NCI-H526 treated with DMSO at 0.1 percent for 48 hours (cell line): ENCODE results near the gene CELA2A.
"Not testable (repeated sequence)": the region's sequence is repeated elsewhere in the genome, so short reads cannot be mapped to it uniquely, and the experiment has no call there.

Experiments
- DNase-seq: peaks from one replicate; lab custom pipeline; 2025; lab: John Stamatoyannopoulos, UW

The CELA2A gene

DNA sequence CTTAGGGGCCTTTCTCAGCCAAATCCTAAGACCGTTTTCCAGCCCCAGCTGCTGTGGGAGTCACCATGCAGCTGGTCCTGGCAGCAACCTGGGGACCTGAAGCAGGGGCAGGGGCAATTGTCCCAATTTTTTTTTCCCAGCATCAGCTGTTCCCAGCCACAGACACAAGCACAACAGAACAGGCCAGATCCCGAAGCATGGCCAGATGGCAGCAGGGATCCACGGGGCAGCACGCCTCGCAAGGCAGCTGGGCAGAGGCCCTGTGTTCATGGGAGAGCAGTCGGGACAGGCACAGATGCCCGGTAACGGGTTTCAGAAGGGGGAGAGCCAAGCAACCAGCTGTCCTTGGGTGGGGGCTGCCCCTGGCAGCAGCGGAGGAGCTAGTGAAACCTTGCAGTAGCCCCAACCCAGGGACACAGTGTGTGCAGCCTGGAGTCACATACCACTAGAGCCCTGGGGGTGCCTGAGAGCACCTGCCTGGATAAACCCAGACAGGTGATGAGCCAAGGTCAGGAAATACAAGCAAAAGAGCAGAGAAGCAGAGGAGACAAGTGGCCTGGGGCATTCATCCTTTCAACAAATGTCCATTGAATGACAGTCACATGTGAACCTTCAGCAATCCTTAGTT lies 13.4 kb downstream of the CELA2A start:
- not testable (repeated sequence) for DNase-seq

- DNase-seq: not testable (repeated sequence)
Measured at GRCh38 chr1:15471067-15471466, 14.5 kb downstream of the CELA2A start.

DNA sequence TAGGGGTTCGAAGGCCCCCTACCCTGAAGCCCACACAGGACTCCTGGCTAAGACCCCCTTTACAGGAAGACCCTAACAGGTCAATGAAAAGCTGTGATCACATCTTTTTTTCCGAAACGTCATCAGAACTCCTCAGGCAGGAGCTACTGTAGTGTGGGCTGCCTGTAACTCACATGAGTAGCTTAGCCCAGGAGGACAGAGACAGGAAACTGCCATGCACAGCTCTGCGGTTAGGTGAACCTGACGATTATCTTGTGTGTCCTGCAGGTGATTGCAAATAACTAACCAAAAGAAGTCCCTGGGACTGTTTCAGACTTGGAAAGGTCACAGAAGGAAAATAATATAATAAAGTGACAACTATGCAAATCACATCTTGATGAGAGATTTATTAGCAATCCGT lies 15.2 kb downstream of the CELA2A start:
- peak; percentile 62 for DNase-seq

GRCh38 chr1:15472587-15472986 lies 16.1 kb downstream of the CELA2A start:
- no peak for DNase-seq

GRCh38 chr1:15475752-15476314 lies 19.3 kb downstream of the CELA2A start, which contains the start of gene CELA2B:
Gene CELA2B (plus strand): TSS chr1:15476104. CDS start chr1:15476126, 22 bp downstream.
- DNase-seq: no peak

GRCh38 chr1:15476927-15477326 lies 20.4 kb downstream of the CELA2A start:
- no peak for DNase-seq

GRCh38 chr1:15477646-15478212 lies 21.2 kb downstream of the CELA2A start:
- DNase-seq: no peak

GRCh38 chr1:15479654-15480347 lies 23.3 kb downstream of the CELA2A start:
- DNase-seq: no peak

DNA sequence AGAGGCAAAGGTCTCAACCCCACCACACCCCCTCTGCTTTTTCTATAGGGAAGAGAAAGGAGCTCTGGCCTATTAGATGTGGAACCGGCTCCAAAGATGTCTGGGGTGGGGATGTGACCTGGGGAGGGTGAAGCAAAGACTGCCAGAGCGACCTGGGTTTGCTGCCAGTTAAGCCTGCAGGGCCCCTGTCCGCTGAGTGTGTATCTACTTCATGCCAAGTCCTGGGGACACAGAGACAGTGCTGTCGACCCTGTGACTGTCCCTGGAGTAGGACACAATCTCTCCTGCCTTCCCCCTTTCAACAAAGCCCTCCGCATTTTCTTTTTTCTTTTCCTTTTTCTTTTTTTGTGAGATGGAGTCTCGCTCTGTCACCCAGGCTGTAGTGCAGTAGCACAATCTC lies 25.9 kb downstream of the CELA2A start:
- DNase-seq: not testable (repeated sequence)

- not testable (repeated sequence) for DNase-seq
Measured at GRCh38 chr1:15482983-15483543, 26.5 kb downstream of the CELA2A start.

DNA sequence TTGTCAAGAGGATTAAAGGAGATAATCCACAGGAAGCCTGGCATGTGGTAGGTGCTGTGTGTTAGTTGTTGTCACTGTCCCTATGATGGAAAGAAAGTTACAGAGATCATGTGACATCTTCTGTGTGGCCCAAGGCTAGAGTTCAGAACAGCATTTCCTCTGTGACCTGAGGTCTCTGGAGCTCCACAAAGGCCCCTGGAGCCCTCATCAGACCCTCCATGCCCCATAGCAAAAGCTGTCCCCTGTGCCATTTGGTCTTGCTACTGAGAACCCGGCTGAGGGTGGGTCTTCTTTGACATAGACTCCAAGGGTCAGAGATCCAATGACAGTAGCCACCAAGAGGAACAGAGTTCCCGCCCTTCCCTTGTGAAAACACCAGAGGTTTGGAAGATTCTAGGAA lies 27.4 kb downstream of the CELA2A start:
- DNase-seq: no peak

DNA sequence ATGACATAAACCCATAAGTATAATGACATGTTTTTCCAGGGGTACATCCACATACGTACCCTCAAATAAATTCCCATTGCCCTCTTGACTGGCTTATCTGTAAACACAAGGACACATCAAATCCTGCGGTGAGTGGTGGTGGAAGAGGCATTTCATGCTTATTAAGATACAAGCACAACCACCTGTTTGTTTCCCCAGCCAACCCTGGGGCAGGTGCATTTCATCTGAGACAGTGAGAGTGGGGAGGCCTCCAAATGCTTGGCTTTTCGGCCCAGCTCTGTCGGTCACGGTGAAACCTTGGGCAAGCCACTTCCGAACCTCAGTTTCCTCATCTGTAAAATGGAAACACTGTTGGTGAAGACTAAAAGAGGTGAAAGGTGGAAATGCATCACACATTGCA lies 27.9 kb downstream of the CELA2A start:
- not testable (repeated sequence) for DNase-seq

DNA sequence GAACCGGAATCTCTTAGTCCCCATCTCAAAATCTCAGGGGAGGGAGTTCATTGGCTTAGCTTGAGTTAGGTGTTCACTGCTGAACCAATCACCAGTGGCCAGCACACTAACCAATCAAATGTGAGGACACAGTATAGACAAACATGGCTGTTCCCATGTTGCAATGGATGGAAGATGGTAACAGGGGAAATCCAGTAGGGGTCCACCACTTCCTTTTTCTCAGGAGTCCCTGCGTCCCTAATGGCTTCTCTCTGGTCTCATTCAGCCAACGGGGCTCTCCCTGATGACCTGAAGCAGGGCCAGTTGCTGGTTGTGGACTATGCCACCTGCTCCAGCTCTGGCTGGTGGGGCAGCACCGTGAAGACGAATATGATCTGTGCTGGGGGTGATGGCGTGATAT lies 29.1 kb downstream of the CELA2A start:
- DNase-seq: no peak

DNA sequence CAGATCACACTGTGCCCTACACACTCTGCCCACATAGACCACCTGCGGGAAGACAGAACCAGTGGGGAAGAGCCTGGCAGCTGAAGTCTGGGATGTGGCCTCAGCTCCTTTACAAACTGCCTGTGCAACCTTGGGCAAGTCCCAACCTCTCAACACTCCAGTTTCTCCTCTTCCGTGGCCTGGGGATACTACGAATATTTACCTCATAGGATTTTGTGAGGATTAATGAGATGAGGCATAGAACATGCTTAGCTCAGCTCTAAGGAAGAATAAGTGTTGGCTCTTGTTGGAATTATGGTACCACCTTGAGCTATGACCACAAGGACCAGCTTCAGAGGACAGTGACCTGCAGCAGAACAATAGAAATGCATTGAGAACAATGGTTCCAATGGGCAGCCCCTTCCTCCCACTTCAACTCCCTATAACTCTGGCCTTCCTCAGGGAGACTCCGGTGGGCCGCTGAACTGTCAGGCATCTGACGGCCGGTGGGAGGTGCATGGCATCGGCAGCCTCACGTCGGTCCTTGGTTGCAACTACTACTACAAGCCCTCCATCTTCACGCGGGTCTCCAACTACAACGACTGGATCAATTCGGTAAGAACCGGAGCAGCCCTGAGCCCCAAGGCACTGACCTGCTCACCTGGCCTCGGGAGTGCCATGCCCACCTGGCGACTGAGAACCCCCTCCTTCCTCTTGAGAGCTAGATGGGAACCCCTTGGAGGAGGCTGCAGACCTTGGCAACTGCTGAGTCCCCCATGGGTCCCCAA lies 30.5 kb downstream of the CELA2A start:
- DNase-seq: not testable (repeated sequence)

DNA sequence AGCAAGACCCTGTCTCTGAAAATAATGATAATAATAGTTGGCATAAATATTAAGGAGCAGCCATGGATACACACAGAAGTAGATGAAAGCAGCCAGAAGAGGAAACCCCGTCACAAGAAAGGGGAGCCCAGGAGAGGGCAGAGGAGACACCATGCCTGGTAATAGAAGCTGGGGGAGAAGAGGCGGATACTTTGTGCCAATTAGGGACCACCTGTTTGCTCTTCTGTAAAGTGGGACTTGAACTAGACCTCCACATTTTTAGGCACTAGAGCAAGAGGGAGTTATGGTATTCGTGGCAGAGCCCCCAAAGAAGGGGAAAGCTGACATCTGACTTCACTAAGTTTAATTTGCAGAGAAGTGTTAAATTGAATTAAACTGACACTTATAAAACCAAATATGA lies 31.8 kb downstream of the CELA2A start:
- DNase-seq: no peak

DNA sequence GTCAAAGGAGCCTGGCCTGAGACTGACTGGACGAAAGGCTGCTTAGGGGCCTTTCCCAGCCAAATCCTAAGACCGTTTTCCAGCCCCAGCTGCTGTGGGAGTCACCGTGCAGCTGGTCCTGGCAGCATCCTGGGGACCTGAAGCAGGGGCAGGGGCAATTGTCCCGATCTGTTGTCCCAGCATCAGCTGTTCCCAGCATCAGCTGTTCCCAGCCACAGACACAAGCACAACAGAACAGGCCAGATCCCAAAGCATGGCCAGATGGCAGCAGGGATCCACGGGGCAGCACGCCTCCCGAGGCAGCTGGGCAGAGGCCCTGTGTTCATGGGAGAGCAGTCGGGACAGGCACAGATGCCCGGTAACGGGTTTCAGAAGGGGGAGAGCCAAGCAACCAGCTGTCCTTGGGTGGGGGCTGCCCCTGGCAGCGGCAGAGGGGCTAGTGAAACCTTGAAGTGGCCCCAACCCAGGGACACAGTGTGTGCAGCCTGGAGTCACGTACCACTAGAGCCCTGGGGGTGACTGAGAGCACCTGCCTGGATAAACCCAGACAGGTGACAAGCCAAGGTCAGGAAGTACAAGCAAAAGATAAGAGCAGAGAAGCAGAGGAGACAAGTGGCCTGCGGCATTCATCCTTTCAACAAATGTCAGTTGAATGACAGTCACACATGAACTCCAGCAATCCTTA lies 32.7 kb downstream of the CELA2A start:
- no peak for DNase-seq

GRCh38 chr1:15491010-15491409 lies 34.5 kb downstream of the CELA2A start:
- not testable (repeated sequence) for DNase-seq

DNA sequence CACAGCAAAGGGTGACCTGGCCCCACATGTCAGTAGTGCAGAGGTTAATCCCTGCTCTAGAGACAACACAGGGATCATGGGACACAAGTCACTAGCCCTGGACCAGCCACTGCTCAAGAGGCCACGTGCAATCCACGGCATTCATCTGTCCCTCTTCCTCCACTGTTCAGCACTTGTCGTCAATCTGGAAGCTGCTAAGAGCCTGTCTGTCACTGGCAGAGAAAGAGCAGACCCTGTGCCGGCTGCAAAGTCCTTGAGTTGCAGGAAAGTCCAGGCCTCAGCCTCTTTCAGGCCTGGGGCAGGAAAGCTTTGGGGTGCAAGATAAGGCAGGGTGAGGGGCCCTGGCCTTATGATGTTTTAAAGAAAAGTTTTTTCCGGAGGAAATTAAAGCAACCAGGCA lies 36.1 kb downstream of the CELA2A start:
- no peak for DNase-seq

DNA sequence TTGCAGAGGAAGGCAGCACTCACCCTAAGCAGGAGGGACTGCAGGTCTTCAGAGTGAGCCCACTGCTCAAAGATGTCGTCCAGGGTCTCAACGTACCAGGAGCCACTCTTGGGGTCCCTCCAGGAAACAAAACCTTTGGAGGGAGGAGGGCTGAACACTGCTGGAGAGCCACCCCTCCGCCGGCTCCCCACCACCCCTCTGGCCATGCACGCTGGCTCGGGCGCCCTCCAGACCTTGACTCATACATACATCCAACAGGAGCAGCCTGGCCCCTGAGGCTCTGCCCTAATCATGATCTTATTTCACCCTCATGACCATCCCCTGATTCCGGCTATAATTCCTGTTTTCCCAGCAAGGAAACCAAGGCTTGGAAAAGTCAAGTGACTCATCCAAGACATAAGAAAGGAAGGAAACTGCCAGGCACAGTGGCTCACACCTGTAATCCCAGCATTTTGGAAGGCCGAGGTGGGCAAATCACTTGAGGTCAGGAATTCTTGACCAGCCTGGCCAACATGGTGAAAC lies 37.4 kb downstream of the CELA2A start:
- no peak for DNase-seq

GRCh38 chr1:15500184-15501178 lies 43.9 kb downstream of the CELA2A start:
- no peak for DNase-seq
